GM18519 (cell line): ENCODE data around the gene FOXO6.

Experiments
- ATAC-seq: cut with Tn5 transposase; IDR thresholded peaks from one replicate; pipeline ENCODE4 v1.9.1; 2021; ENCODE audit warnings: mild to moderate bottlenecking, moderate library complexity; ENCODE audit not compliant: unreplicated experiment, low FRiP score

FOXO6 gene

DNA sequence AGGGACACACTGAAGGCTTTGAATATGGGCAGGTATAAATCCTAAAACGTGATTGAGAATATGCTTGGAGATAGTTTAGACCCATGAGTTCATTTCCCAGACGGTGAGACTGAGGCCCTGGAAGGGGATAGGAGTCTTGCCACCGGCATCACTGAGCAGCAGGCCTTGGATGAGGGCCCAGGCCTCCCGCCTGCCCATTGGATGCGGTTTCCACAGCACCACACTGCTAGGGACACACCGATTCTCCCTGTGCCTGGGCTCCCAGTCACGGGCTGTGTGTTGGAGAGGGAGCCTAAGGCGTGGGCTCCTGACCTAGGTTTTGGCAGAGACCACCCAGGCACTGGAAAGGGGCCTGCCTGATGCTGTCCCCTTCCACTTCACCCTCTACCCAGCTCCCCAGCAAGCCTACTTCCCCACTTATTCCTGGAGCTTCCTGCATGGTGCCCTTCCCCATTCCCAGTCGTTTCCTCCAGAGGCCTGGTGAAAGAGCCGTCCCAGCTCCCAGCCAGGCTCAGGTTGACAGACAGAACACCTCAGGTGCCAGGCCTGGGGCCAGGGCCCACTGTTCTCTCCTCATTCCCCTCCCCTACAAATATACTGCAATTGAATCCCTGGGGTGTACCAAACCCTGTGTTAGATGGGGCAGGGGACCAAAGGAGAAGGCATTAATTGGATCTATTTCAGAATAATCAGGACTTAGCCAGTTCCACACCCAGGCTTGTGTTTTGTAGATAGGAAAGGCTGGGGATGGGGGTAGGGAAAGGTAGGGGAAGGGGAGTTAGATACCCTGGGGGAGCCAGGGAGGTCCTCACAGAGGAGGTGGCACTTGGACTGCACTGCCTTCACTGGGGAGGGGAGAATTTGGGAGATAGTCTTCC lies 3.4 kb downstream of the FOXO6 start:
- ATAC-seq, result no peak

DNA sequence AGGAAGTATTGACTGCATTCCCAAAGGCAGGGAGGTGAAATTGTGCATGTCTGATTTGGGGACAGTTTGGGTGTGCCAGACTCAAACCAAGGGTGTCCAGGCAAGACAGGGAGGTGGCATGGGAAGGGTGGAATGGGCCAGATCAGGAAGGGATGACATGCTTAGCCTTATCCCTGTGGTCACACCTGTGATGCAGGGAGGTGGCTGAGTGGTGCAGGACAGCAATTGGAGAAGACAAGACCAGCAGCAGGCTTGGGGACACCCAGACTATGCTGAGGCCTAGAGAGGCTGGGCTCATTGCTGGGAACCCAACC lies 4.0 kb downstream of the FOXO6 start:
- no peak for ATAC-seq

DNA sequence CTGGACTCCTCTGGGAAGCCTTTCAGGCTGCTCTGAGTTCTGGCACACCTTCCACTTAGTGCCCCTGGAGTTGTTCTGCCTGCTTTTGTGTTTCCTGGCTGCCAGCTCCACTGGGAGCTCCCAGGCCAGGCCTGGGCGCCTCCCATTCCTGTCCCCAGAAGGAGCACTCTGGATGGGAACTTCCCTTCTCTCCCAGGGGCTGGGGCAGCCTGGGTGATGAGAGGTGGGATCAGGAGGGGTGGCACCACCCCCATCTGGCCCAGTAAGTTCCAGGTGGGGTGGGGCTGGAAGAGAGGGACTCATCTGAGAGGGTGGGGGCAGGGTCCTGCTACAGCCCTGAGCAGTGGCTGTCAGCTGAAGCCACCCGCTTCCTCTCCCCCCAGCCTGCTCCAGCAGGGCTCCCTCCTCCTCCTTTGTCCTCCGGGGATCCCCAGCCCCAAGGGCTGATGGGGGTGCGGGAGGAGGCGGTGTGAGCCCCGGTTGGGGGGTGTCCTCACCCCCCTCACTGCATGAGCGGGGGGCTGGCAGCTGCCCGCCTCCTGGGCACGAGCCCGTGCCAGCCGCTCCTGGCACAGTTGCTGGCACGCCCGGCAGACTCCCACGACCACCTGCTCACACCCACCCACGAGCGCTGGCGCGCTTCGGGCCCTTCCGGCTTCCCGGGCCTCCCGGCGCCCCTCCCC lies 4.7 kb downstream of the FOXO6 start:
- ATAC-seq, result no peak

DNA sequence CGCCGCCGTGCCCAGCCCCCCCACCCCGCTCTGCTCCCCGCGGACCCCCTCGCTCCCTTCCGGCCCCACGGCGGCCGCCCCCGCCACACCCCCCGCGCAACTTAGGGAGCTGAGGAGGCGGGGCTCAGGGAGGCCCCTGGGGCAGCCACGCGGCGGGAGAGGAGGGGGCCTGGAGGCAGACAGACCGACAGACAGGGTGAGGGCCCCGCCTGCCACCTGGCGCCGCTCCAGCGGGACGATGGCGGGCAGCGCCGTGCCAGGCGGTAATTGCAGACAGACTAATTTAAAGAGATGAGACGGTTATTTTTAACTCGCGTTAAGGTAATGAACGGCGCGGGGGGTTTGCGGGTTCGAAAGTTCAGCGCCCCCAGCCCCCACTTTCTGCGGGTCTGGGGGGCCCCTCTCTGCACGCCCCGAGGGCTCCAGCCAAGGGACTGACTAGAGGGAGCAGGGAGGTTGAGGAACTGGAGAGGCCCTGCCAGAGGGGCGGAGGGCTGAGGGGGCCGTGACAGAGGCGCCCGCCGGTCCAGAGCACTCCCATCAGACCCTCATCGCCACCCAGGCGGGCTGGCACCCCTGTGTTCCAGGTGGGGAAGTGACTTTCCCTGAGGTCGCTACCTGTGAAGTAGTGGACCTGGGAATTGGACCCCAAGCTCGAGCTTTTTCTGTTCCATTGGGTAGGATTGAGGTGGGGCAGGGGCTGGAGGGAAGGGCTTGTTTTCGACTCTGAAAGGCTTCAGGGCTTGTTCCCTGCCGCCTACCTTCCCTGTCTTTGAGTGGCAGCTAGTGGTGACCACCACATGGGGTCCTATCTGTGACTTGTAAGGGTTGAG lies 5.4 kb downstream of the FOXO6 start:
- no peak for ATAC-seq

DNA sequence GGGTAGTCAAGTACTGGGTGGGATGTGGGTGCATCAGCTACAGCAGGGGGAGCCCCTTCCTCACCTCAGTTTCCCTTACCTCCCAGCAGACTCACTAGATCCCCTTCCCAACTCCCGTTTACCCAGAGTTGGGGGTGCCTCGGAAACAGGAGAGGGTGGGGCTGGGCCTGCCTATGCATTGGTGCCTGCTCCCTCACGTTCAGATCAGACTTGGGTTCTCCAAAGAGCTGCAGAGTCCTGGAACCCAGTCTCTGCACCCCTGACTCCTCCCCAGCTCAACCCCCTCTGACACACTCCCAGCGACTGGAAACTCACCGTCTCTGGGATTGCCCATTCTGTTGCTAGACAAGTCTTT lies 6.0 kb downstream of the FOXO6 start:
- no peak for ATAC-seq

DNA sequence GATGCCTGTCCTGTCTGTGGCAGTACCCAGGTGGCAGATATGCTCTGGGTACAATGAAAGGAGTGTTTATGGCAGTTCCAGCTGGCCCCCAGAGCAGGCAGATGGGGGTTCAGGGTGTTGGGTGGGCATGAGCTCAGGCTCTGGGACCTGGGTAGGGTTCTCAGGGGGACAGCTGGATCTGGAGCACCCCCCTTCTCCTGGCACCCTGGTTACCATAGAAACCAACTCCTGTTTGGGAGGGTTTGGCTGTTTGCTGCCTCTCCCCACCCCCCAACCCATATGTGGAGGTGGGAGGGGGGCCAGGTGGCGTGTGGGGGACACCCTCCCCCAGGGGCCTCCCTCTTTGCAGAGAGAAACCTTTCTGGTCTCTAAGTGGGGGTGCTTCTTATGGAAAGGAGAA lies 7.1 kb downstream of the FOXO6 start:
- ATAC-seq, result no peak

DNA sequence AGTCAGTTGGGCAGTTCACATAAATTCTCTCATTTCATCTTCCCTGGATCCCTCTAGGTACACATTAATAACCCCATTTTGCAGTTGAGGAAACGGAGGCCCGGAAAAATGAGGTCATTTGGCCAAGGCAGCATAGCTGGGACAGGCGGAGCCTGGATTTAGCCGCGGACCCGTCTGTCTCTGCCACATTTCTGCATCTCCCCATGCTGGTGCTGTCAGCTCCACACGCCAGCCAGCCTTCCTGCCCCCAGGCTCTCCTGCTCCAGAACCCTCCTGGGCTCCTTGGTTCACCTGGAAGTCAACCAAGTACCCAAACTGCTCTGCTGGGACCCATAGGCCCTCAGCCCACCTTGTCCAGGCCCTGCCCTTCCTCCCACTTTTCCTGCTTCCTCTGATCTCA lies 7.6 kb downstream of the FOXO6 start:
- ATAC-seq, result no peak

DNA sequence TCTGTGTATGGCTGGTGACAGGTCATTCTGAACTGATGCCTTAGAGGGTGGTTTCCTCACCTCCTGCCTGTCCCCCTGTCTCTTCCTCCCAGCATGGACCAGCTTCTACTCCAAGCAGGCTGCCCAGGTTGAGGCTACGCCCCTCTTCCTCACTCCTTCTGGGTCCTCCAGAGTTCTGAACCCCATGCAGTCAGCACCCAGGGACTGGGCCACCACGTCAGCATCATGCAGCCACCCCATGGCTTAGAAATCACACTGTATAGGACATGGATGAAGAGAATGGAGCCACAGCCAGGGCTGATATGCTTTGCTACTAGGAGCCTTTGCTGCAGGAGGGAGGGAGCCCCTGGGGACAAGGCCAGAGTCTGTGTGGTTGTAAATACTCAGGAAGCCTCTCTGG lies 8.3 kb downstream of the FOXO6 start:
- ATAC-seq, result no peak

DNA sequence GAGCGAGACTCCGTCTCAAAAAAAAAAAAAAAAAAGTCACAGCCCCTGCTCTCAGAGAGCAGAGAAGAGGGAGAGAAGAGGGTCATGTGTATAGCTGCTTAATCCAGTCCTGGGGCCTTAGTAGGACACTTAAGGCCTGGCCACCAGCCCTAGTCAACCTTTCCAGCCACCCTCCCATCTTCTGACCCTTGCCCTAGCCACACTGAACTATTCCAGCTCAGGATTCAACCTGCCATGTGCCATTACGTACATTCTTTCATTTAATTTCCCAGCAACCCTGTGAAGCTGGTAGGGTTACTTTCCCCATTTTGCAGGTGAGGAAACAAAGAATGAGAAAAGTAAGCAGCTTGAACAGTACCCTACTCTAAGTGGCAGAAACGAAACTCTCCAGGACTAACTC lies 9.0 kb downstream of the FOXO6 start:
- no peak for ATAC-seq

DNA sequence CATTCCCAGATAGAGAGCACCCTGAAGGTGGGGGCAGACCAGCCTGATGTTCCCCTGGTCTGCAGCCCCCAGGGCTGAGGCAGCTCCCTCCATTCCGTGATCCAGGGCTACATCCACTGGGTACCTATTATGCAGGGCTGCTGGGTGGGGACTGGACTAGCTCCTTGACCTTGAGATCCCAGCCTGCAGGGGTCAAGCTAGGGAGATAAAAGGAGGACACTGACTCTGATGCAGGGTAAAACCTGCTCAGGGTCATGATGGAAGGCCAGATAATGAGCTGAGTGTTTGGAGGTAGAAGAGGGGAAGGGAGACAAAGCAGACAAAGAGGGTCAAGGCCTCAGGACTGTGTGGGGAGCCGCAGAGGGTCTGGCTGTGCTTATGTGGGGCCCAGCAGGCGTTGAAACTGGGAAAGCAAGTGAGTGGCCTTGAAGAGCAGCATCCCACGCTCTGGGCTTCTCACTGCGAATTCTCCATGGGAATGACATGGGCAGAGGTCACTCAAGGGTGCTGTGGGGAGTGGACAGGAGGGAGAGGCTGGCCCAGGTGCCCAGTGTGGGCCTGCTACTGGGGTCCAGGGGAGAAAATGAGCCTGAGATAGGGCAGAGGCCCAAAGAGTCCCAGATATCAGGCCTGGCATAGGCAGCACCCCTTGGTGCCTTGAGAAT lies 9.7 kb downstream of the FOXO6 start:
- no peak for ATAC-seq

DNA sequence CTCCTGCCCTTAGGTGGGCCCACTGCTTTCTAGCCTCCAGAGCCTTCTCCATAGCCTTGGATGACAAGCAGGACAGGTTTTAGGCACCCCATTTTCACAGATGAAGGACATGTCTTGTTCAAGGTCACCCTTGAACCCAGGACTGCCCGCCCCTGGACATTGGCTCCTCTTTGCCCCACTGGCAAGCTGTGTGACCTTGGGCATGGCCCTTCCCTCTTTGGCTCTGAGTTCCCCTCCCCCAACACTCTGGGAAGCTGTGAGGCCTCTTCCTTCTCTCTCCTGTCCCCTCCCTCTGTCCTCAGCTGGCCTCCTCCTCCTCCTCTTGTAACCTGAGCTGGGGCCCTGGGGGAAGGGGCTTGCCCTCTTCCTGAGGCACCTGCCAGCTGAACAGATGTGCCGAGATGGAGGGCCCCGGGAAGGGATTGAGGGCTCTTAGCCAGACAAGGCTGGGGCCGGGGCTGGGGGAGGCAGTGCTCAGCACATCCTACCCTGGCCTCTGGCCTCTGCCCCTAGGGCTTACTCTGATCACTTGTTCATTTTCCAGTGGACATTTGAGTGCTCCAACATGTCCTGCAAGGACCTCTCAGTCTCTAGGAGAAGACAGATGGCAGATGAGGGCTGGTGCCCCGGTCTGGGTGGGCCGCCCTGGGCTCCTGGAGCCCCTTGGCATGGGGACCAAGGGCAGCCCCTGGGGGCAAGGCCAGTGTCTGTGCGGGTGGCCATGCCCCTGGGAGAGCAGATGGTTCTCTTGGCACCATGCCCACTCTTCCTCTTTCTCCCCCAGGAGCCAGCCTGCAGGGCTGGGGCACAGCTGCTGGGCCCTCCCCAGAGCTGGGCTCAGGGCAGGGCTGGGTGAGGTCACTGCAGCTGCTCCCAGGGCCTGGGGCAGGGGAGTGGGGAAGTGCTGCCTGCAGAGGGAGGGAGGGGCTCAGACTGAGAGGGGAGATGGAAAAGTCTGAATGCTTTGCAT lies 10.7 kb downstream of the FOXO6 start:
- no peak for ATAC-seq

DNA sequence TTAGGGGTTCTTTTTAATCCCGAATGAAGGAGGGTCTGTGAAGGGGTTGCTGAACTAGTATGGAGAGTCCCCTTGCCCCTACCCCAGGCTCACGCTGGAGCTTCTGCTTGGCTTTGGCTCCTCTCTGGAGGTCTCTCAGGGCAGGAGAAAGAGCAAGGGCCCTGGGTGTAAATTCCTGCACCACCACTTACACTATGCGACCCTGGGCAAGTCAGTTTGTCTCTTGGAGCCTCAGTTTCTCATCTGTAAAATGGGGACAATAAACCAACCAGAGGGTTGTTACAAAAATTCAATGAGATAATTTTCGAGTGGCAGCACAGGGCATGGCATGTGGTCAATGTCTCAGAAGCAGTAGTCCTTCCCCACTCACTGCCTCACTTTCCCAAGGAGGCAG lies 11.4 kb downstream of the FOXO6 start:
- no peak for ATAC-seq

DNA sequence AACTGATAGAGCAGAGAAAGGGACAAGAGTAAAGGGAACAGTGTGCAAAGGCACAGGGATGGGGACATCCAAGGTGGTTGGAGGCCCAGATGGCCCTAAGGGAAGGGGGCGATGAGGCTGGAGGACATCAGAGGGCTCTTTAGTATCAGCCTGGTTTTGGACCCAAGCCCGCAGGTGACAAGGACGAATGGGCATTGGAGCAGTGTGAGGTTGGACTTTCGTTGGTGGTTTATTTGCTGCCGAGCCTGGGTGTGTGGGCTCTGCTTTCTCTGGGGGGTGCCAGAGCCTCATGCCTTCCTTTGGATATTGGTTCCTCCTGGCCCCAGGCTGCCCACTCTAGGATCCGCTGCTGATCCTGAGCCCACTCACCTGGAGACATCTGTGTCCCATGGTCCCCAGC lies 12.1 kb downstream of the FOXO6 start:
- ATAC-seq, result no peak

DNA sequence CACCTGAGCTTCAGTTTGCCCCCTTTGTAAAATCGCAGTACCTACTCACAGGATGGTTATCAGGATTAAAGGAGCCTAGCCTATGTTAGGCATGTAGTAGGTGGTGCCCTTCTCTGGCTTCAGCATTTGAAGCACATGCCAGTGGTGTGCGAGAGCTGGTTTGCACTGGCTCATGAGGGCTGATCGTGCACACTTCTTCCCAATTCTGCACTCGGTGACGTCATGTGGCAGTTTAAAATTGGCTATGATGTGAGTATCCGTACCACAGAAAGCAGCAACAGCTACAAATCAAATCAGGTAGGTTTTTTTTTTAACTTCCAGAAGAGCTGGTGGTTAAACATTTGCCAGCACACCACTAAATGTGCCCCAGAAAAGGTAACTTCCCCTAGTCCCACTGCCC lies 13.5 kb downstream of the FOXO6 start:
- no peak for ATAC-seq

DNA sequence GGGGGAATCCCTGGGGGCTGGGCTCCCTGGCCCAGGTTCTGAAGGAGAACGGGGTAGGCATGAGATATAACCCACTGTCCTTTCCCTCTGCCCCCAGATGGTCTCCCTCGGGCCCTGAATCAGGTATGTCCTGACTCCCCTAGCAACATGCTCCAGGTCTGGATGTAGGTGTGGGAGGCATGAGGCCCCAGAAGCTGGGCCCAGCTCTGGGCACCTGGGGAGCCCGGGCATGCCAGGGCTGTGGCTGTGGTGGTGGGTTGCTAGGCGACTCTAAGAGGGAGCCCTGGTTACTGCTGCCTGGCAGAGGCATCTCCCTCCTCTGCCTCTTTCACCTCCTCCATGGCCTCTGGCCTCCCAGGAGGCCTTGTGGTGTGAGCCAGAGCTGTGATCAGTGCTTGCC lies 16.2 kb downstream of the FOXO6 start:
- ATAC-seq, result no peak

DNA sequence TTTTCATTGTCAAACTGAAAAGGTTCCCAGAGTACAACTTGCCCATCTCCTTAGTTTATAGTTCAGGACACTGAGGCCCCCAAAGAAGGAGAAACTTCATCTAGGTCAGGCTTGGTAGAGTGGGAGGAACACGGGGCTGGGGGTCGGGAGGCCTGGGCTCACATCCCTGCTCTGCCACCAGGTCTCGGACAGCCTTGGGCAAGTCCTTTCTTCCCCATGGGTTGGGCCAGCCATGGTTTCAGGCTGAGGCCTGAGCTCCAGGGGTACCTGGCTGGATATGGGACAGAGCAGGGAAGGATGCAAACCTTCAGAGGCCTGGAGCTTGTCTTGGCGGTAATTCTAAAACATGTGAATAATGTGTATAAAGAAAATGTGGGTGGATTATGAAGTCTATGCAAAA lies 17.0 kb downstream of the FOXO6 start:
- ATAC-seq, result no peak

DNA sequence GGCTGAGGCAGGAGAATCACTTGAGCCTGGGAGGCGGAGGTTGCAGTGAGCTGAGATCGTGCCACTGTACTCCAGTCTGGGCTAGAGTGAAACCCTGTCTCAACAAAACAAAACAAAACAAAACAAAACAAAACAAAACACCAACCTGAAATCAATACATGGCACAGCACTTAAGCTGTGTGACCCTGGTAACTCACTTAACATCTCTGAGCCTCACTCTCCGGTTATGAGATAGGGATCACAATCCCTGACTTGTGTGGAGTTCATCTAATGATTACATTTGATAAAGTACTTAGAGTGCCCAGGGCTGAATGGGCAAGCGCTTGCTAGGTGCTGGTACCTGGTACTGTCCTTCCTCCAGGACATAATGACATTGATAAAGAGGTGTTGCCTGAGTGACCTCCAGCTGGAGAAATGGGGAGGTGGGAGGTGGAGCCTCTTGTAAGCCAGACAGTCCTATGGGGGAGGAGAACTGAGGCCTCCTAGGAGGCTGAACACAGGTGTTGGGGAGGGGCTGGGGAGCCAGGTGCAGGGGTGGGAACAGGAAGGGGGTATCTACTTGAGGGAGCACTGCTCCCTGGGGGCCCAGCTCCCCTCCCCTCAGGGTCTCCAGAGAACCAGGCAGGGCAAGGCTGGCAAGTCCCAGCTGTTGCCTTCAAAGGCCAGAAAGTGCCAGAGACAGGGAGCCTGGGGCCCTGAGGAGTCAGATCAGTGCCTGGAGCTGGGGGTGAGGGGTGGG lies 17.9 kb downstream of the FOXO6 start:
- ATAC-seq, result no peak

DNA sequence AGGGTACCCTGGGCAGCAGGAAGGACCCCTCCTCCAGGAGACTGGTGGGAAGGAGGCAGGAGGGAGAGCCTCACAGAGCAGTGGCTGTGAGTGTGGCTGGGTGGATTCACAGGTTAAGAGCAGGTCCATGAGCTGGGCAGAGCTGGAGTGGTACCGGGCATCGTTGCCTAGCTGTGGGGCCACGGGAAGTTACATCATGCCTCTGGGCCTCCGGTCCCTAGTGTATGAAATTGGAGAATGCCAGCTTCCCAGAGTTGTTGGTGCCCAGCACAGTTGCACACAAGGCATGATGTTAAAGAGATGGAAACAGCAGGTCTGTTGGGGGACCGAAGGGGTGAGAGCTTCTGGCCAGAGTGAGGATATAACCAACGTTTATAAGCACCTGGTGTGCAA lies 18.5 kb downstream of the FOXO6 start:
- no peak for ATAC-seq

DNA sequence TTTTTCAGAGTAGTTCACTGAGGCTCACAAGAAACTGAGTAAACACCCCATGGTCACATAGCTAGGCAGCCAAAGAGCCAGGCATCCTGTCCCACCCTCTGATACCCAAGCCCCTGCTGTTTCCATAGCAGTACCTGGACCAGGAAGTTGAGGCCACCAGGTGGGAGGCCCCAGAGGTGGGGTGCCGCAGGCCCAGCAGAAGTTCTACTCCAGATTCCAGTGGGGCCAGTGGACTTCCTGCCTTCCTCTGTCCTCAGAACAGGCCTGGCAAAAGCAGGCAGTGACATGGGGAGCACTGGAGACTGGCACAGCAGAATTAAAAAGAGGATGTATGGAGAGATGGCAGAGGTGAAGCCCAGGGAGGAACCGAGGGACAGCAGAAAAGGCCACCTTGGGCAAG lies 19.0 kb downstream of the FOXO6 start:
- ATAC-seq, result no peak
